SK-N-MC (cell line): ENCODE data around the gene MIDN.

ENCODE experiments used
- EZH2 ChIP-seq: fragments of 200-600 bp; sonication (generic); IDR thresholded peaks from one replicate; pipeline ENCODE4 v1.6.1; 2017; ENCODE audit warnings: antibody characterized with exemption
- POLR2AphosphoS5 ChIP-seq: IDR thresholded peaks from 2 replicates; pipeline ENCODE4 v1.6.1; 2012; ENCODE audit warnings: mild to moderate bottlenecking, low read depth, low read length, borderline replicate concordance

GRCh38 chr19:1270854-1271527 is 22.6 kb downstream of the MIDN start:
- TF ChIP-seq EZH2, result no peak
- TF ChIP-seq POLR2AphosphoS5, result peak; percentile 50; the same call in 1 of the 2 replicates
